ENCODE data around the gene ZFP62. TPM values are rescaled to one million over a fixed set of nuclear protein-coding genes. Genes with fewer than 3 reads are reported as not detected.

Gene ZFP62
- total RNA-seq, 1 experiment from 2014 or later = 30.7 TPM

DNA sequence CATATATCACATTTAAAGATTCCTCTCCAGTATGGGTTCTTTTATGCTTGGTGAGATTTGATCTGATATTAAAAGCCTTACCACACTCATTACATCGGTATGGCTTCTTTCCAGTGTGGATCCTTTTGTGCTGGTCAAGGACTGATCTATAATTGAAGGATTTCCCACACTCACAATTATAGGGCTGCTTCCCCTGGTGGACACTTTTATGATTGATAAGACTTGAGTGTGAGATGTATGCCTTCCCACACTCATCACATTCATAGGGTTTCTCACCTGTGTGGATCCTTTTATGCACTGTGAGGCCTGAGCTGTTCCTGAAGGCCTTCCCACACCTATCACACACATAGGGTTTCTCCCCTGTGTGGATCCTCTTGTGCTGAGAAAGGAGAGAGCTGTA is 12.2 kb downstream of the ZFP62 start (continued):
- TF ChIP-seq, protein P1, sequence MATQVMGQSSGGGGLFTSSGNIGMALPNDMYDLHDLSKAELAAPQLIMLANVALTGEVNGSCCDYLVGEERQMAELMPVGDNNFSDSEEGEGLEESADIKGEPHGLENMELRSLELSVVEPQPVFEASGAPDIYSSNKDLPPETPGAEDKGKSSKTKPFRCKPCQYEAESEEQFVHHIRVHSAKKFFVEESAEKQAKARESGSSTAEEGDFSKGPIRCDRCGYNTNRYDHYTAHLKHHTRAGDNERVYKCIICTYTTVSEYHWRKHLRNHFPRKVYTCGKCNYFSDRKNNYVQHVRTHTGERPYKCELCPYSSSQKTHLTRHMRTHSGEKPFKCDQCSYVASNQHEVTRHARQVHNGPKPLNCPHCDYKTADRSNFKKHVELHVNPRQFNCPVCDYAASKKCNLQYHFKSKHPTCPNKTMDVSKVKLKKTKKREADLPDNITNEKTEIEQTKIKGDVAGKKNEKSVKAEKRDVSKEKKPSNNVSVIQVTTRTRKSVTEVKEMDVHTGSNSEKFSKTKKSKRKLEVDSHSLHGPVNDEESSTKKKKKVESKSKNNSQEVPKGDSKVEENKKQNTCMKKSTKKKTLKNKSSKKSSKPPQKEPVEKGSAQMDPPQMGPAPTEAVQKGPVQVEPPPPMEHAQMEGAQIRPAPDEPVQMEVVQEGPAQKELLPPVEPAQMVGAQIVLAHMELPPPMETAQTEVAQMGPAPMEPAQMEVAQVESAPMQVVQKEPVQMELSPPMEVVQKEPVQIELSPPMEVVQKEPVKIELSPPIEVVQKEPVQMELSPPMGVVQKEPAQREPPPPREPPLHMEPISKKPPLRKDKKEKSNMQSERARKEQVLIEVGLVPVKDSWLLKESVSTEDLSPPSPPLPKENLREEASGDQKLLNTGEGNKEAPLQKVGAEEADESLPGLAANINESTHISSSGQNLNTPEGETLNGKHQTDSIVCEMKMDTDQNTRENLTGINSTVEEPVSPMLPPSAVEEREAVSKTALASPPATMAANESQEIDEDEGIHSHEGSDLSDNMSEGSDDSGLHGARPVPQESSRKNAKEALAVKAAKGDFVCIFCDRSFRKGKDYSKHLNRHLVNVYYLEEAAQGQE (IDR thresholded peaks at IDR 0.05; ENCODE audit: low read depth) = no peak

DNA sequence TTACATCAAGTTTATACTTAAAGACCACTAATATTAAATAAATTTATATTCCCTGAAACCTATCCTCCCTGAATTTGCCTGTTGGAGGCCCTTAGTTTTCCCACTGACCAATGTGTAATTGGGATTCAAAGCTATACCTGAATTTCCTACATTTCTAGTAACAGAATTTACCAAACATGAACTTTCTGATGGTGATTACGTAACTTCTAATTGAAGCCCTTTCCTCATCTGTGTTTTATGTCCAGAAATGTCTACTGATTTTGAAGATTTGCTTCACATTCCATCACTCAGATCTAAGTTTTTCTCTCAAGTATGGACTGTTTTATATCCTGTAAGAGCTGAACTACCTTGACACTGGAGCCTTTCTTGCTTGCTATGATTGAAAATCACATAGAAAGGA is 12.8 kb downstream of the ZFP62 start:
- H3K9ac ChIP-seq (ENCODE audit: low read length) = no peak overlapping the region
- H3K27ac ChIP-seq (ENCODE audit: low read depth, low read length) = no peak overlapping the region
- H3K27me3 ChIP-seq (ENCODE audit: insufficient read depth, low read length) = no peaks in the 10 kb centered on the region
- H4K20me1 ChIP-seq (ENCODE audit: insufficient read depth) = no peaks in the 10 kb centered on the region
- no peak overlapping the region for H3K4me2 ChIP-seq (ENCODE audit: low read length)
- ChIA-PET POLR2A (no interaction called here), RAD21 (ENCODE audit: low non-redundant PET in 1 of 2, low total read pairs in 2 of 2, uncharacterized antibody in 2 of 2, unreplicated experiment in 2 of 2) (no interaction called here), CTCF (no interaction called here)
- H3K9me2 ChIP-seq (ENCODE audit: insufficient read depth) = no peaks in the 10 kb centered on the region
- peaks cover 21 to 52% of the 10 kb centered on the region in 2 experiments for H3K36me3 ChIP-seq (ENCODE audit: control insufficient read depth in 1 of 2, insufficient read depth in 2 of 2, low read length in 2 of 2)
- H3K9me3 ChIP-seq (ENCODE audit: control insufficient read depth in 1 of 2, insufficient read depth in 1 of 2, low read depth in 1 of 2, low read length in 2 of 2) = peaks cover 25 to 35% of the 10 kb centered on the region in 2 experiments; a peak in 3 of 4 replicates
- H3K79me2 ChIP-seq (ENCODE audit: insufficient read depth, low read length) = no peaks in the 10 kb centered on the region
- no peaks in the 10 kb centered on the region for H3K4me1 ChIP-seq (ENCODE audit: control insufficient read depth in 1 of 2, insufficient read depth in 2 of 2, low read length in 2 of 2)
- H2AFZ ChIP-seq (ENCODE audit: low read depth, low read length, poor library complexity, severe bottlenecking) = no peak overlapping the region
- TF ChIP-seq, protein P2, sequence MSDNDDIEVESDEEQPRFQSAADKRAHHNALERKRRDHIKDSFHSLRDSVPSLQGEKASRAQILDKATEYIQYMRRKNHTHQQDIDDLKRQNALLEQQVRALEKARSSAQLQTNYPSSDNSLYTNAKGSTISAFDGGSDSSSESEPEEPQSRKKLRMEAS (IDR thresholded peaks at IDR 0.05) = no peak
- TF ChIP-seq FOSL1 (IDR thresholded peaks at IDR 0.05; ENCODE audit: low read depth) (no peak), POLR2AphosphoS5 (IDR thresholded peaks at IDR 0.05; ENCODE audit: low read depth, low read length) (no peak), ELF1 (IDR thresholded peaks at IDR 0.05; ENCODE audit: borderline replicate concordance, low read depth) (no peak), SP1 (IDR thresholded peaks at IDR 0.05; ENCODE audit: low read depth) (no peak), TCF7L2 (IDR thresholded peaks at IDR 0.05; ENCODE audit: borderline replicate concordance, extremely low read depth, insufficient read depth, insufficient read length) (no peak), ZFX (IDR thresholded peaks at IDR 0.05) (no peak), EZH2phosphoT487 (IDR thresholded peaks at IDR 0.05; ENCODE audit: borderline replicate concordance) (no peak), YY1 (IDR thresholded peaks at IDR 0.05; ENCODE audit: extremely low read depth, insufficient replicate concordance, low read depth, low read length) (no peak), CBX3 (IDR thresholded peaks at IDR 0.05; ENCODE audit: low read depth) (no peak)
- TF ChIP-seq, protein P3, sequence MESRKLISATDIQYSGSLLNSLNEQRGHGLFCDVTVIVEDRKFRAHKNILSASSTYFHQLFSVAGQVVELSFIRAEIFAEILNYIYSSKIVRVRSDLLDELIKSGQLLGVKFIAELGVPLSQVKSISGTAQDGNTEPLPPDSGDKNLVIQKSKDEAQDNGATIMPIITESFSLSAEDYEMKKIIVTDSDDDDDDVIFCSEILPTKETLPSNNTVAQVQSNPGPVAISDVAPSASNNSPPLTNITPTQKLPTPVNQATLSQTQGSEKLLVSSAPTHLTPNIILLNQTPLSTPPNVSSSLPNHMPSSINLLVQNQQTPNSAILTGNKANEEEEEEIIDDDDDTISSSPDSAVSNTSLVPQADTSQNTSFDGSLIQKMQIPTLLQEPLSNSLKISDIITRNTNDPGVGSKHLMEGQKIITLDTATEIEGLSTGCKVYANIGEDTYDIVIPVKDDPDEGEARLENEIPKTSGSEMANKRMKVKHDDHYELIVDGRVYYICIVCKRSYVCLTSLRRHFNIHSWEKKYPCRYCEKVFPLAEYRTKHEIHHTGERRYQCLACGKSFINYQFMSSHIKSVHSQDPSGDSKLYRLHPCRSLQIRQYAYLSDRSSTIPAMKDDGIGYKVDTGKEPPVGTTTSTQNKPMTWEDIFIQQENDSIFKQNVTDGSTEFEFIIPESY (IDR thresholded peaks at IDR 0.05; ENCODE audit: extremely low read depth, insufficient replicate concordance, low read length) = no peak
- TF ChIP-seq, protein P4, sequence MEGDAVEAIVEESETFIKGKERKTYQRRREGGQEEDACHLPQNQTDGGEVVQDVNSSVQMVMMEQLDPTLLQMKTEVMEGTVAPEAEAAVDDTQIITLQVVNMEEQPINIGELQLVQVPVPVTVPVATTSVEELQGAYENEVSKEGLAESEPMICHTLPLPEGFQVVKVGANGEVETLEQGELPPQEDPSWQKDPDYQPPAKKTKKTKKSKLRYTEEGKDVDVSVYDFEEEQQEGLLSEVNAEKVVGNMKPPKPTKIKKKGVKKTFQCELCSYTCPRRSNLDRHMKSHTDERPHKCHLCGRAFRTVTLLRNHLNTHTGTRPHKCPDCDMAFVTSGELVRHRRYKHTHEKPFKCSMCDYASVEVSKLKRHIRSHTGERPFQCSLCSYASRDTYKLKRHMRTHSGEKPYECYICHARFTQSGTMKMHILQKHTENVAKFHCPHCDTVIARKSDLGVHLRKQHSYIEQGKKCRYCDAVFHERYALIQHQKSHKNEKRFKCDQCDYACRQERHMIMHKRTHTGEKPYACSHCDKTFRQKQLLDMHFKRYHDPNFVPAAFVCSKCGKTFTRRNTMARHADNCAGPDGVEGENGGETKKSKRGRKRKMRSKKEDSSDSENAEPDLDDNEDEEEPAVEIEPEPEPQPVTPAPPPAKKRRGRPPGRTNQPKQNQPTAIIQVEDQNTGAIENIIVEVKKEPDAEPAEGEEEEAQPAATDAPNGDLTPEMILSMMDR (IDR thresholded peaks at IDR 0.05 in 2 of 3, conservative IDR thresholded peaks at IDR 0.05 in 1 of 3; ENCODE audit: borderline replicate concordance in 1 of 3, insufficient read depth in 1 of 3, low read depth in 2 of 3, low read length in 2 of 3) = no peak
- TF ChIP-seq, protein P5, sequence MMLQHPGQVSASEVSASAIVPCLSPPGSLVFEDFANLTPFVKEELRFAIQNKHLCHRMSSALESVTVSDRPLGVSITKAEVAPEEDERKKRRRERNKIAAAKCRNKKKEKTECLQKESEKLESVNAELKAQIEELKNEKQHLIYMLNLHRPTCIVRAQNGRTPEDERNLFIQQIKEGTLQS (IDR thresholded peaks at IDR 0.05) = no peak
- H3K4me3 ChIP-seq (replicated peaks in 1 of 2; ENCODE audit: low read depth in 1 of 2, low read length in 2 of 2) = no peak overlapping the region
- intact Hi-C loops (cut with micrococcal nuclease) = no loop called here
- no peak for DNase-seq (ENCODE audit: low read depth, low spot score)
- no peak for ATAC-seq
- no TSS peak for BruUV-seq (replicated peaks)
